ENCODE measurements around the gene TUG1. TPM values are rescaled to one million over a fixed set of nuclear protein-coding genes. Genes with fewer than 3 reads are reported as not detected.

The TUG1 gene
- total RNA-seq, 1 experiment from 2014 or later = 69.8 TPM

DNA sequence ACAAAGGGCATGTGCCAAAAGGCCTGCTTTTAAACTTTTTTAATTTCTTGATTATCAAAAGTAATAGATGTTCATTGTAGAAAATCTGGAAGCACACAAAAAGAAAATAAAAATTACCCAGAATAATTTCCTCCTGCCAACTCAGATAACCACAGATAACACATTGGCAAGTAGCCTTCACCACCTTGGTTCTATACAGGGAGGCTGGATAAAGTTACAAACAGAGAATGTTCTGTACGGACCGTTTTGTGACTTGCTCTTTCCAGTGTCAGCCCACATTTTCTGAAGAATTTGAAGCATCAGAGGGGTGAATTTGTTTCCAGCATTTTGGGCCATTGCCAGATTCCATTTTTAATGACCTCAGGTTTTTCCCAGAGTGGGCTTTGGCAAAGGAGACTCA is 23.5 kb downstream of the TUG1 start:
- H3K4me3 ChIP-seq (ENCODE audit: low read depth in 2 of 2, low read length in 2 of 2) = no peak overlapping the region
- no peak overlapping the region for H3K27ac ChIP-seq (ENCODE audit: low read length)
- H3K4me1 ChIP-seq (ENCODE audit: control insufficient read depth, insufficient read depth, low read length) = no peaks in the 10 kb centered on the region
- BruUV-seq (replicated peaks) = no TSS peak
- intact Hi-C loops (cut with micrococcal nuclease; ENCODE audit: unreplicated experiment) (no loop called here), in situ Hi-C loops (cut with HindIII; ENCODE audit: low pct_unique_long_range_greater_than_20kb, low sequenced_read_pairs) (no loop called here)
- CTCF ChIA-PET = no interaction called here
- POLR2A ChIA-PET = no interaction called here
- no peak for TF ChIP-seq TCF7L2 (IDR thresholded peaks at IDR 0.05; ENCODE audit: low read depth, low read length)
- H3K36me3 ChIP-seq (ENCODE audit: control insufficient read depth, insufficient read depth, low read length) = no peaks in the 10 kb centered on the region
- no peak for ATAC-seq
- DNase-seq (ENCODE audit: low read depth, low spot score) = no peak
- H3K27me3 ChIP-seq (ENCODE audit: control insufficient read depth, insufficient read depth, low read length) = no peaks in the 10 kb centered on the region
- no peaks in the 10 kb centered on the region for H3K9me3 ChIP-seq (ENCODE audit: control insufficient read depth, insufficient read depth, low read depth, low read length)

GRCh38 chr22:30994960-30995359 is 25.9 kb downstream of the TUG1 start:
- DNase-seq (ENCODE audit: low read depth, low spot score) (no peak), ATAC-seq (no peak)
- Histone ChIP-seq H3K27ac (ENCODE audit: low read length) (no peak overlapping the region), H3K27me3 (ENCODE audit: control insufficient read depth, insufficient read depth, low read length) (no peaks in the 10 kb centered on the region), H3K4me3 (ENCODE audit: low read depth in 2 of 2, low read length in 2 of 2) (no peak overlapping the region), H3K4me1 (ENCODE audit: control insufficient read depth, insufficient read depth, low read length) (no peaks in the 10 kb centered on the region), H3K36me3 (ENCODE audit: control insufficient read depth, insufficient read depth, low read length) (no peaks in the 10 kb centered on the region), H3K9me3 (ENCODE audit: control insufficient read depth, insufficient read depth, low read depth, low read length) (no peaks in the 10 kb centered on the region)
- intact Hi-C loops (cut with micrococcal nuclease; ENCODE audit: unreplicated experiment) (no loop called here), in situ Hi-C loops (cut with HindIII; ENCODE audit: low pct_unique_long_range_greater_than_20kb, low sequenced_read_pairs) (no loop called here)
- ChIA-PET CTCF (no interaction called here), POLR2A (no interaction called here)
- no TSS peak for BruUV-seq (replicated peaks)
- TF ChIP-seq CTCF (IDR thresholded peaks at IDR 0.05) = no peak
- no peak for TF ChIP-seq SIN3A (IDR thresholded peaks at IDR 0.05; ENCODE audit: borderline replicate concordance, insufficient read depth, low read depth, low read length)
- TF ChIP-seq, protein P1, sequence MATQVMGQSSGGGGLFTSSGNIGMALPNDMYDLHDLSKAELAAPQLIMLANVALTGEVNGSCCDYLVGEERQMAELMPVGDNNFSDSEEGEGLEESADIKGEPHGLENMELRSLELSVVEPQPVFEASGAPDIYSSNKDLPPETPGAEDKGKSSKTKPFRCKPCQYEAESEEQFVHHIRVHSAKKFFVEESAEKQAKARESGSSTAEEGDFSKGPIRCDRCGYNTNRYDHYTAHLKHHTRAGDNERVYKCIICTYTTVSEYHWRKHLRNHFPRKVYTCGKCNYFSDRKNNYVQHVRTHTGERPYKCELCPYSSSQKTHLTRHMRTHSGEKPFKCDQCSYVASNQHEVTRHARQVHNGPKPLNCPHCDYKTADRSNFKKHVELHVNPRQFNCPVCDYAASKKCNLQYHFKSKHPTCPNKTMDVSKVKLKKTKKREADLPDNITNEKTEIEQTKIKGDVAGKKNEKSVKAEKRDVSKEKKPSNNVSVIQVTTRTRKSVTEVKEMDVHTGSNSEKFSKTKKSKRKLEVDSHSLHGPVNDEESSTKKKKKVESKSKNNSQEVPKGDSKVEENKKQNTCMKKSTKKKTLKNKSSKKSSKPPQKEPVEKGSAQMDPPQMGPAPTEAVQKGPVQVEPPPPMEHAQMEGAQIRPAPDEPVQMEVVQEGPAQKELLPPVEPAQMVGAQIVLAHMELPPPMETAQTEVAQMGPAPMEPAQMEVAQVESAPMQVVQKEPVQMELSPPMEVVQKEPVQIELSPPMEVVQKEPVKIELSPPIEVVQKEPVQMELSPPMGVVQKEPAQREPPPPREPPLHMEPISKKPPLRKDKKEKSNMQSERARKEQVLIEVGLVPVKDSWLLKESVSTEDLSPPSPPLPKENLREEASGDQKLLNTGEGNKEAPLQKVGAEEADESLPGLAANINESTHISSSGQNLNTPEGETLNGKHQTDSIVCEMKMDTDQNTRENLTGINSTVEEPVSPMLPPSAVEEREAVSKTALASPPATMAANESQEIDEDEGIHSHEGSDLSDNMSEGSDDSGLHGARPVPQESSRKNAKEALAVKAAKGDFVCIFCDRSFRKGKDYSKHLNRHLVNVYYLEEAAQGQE (IDR thresholded peaks at IDR 0.05; ENCODE audit: insufficient read depth in 1 of 2, low read depth in 2 of 2, low read length in 1 of 2) = no peak
- TF ChIP-seq TCF7L2 (IDR thresholded peaks at IDR 0.05; ENCODE audit: low read depth, low read length) = no peak
- no peak for TF ChIP-seq POLR2AphosphoS5 (IDR thresholded peaks at IDR 0.05; ENCODE audit: low read depth, low read length)

DNA sequence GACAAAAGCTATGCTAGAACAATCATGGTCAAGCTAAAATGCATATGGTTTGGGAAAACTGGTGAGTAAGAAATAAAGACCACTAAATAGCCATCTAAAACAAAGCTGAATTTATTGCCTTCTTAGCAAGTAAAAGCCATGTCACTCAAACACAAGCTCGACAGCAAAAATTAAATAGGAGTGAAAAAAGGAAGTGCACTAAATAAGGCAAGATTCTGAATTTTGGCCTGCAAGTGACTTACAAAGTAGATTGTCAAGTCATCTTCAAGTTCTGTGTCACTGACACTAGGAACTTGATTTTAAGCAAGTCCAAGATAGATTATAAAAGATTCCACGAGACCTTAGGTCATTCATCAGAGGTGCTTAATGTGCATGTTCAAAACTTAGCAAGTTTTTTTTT is 27.4 kb downstream of the TUG1 start:
- CTCF ChIA-PET = no interaction called here
- intact Hi-C loops (cut with micrococcal nuclease; ENCODE audit: unreplicated experiment) = no loop called here

More for the DNA sequence above, 27.4 kb downstream of the TUG1 start:
- no peak for TF ChIP-seq POLR2AphosphoS5 (IDR thresholded peaks at IDR 0.05; ENCODE audit: low read depth, low read length)
- TF ChIP-seq SIN3A (IDR thresholded peaks at IDR 0.05; ENCODE audit: borderline replicate concordance, insufficient read depth, low read depth, low read length) = no peak
- TF ChIP-seq, protein P1 (IDR thresholded peaks at IDR 0.05; ENCODE audit: insufficient read depth in 1 of 2, low read depth in 2 of 2, low read length in 1 of 2) = no peak
- no peak for TF ChIP-seq CTCF (IDR thresholded peaks at IDR 0.05)
- TF ChIP-seq TCF7L2 (IDR thresholded peaks at IDR 0.05; ENCODE audit: low read depth, low read length) = no peak
- Histone ChIP-seq H3K27me3 (ENCODE audit: control insufficient read depth, insufficient read depth, low read length) (no peaks in the 10 kb centered on the region), H3K9me3 (ENCODE audit: control insufficient read depth, insufficient read depth, low read depth, low read length) (no peaks in the 10 kb centered on the region), H3K4me1 (ENCODE audit: control insufficient read depth, insufficient read depth, low read length) (no peaks in the 10 kb centered on the region), H3K36me3 (ENCODE audit: control insufficient read depth, insufficient read depth, low read length) (no peaks in the 10 kb centered on the region), H3K27ac (ENCODE audit: low read length) (no peak overlapping the region), H3K4me3 (ENCODE audit: low read depth in 2 of 2, low read length in 2 of 2) (no peak overlapping the region)
- POLR2A ChIA-PET = no interaction called here
- ATAC-seq (no peak), DNase-seq (ENCODE audit: low read depth, low spot score) (no peak)
- in situ Hi-C loops (cut with HindIII; ENCODE audit: low pct_unique_long_range_greater_than_20kb, low sequenced_read_pairs) = no loop called here
- no TSS peak for BruUV-seq (replicated peaks)

Measured in Panc1 (cell line).